MCF 10A (cell line): ENCODE measurements around the gene KLHDC7B. TPM values are rescaled to one million over a fixed set of nuclear protein-coding genes. Genes with fewer than 3 reads are reported as not detected.
A peak's percentile ranks its signal among the peaks of the same experiment; 100 is the strongest.
"Not testable (repeated sequence)": the region's sequence is repeated elsewhere in the genome, so short reads cannot be mapped to it uniquely, and the experiment has no call there.

Experiments used
- BruUV-seq: library from RNA; stranded (reverse); fragments of 400-500 nt; replicated peaks from 2 replicates; lab custom pipeline; 2021; lab: Mats Ljungman, UMichigan
- CTCF ChIA-PET: fragments of 300-600 bp; sonication (Branson Sonifier 250); formaldehyde crosslinking; extraction: SDS; loops from one replicate; lab custom pipeline; 2021; ENCODE audit warnings: antibody characterized with exemption, inconsistent platforms; lab: Yijun Ruan, JAX
- POLR2A ChIA-PET: fragments of 300-600, 350-650 bp; sonication (Branson Sonifier 250); formaldehyde crosslinking; extraction: SDS; loops from one replicate; lab custom pipeline; 2020; ENCODE audit warnings: antibody characterized with exemption, inconsistent platforms; lab: Yijun Ruan, JAX
- DNase-seq: peaks from one replicate; pipeline ENCODE4 v3.0.0-alpha.2; 2018; ENCODE audit not compliant: unreplicated experiment
- H3K27ac Mint-ChIP-seq: one replicate; pipeline ENCODE4 v1.8.0; 2022; ENCODE audit warnings: mild to moderate bottlenecking, low read depth, mixed read lengths; ENCODE audit not compliant: unreplicated experiment
- H3K27me3 Mint-ChIP-seq: one replicate; pipeline ENCODE4 v1.8.0; 2022; ENCODE audit warnings: mixed read lengths; ENCODE audit not compliant: insufficient read depth, unreplicated experiment
- H3K36me3 Mint-ChIP-seq: one replicate; pipeline ENCODE4 v1.8.0; 2022; ENCODE audit warnings: mild to moderate bottlenecking, moderate library complexity, mixed read lengths; ENCODE audit not compliant: insufficient read depth, unreplicated experiment
- H3K4me1 Mint-ChIP-seq: one replicate; pipeline ENCODE4 v1.8.0; 2022; ENCODE audit warnings: mixed read lengths; ENCODE audit not compliant: insufficient read depth, unreplicated experiment
- H3K4me3 Mint-ChIP-seq: one replicate; pipeline ENCODE4 v1.8.0; 2022; ENCODE audit warnings: mild to moderate bottlenecking, moderate library complexity, mixed read lengths; ENCODE audit not compliant: unreplicated experiment
- H3K9me3 Mint-ChIP-seq: one replicate; pipeline ENCODE4 v1.8.0; 2022; ENCODE audit warnings: mixed read lengths; ENCODE audit not compliant: unreplicated experiment
- CTCF ChIP-seq: fragments of 200-600 bp; IDR thresholded peaks from one replicate; pipeline ENCODE4 v1.8.0; 2022; ENCODE audit warnings: antibody characterized with exemption, mild to moderate bottlenecking; ENCODE audit not compliant: unreplicated experiment
- intact Hi-C: fragments of 100-400 bp; cut with micrococcal nuclease; formaldehyde crosslinking; loops from 2 replicates; pipeline ENCODE4 v1.14.1; 2022
- total RNA-seq: library from RNA; stranded (reverse); gene quantifications from 2 replicates; pipeline ENCODE4 v1.2.3, GENCODE V29; 2022

The KLHDC7B gene
- total RNA-seq, 1 experiment from 2014 or later, result 0.98 TPM

- H3K27ac Mint-ChIP-seq, result no peak overlapping the region
- TSS peak; percentile 10 for BruUV-seq
Measured at GRCh38 chr22:50517495-50518260, 28.0 kb upstream of the KLHDC7B start.

GRCh38 chr22:50518606-50519005 lies 27.1 kb upstream of the KLHDC7B start:
- H3K36me3 Mint-ChIP-seq, result peaks cover 28% of the 10 kb centered on the region
- intact Hi-C loops, result no loop called here
- no TSS peak for BruUV-seq
- DNase-seq, result no peak
- no peaks in the 10 kb centered on the region for H3K4me1 Mint-ChIP-seq
- H3K27ac Mint-ChIP-seq, result no peak overlapping the region
- POLR2A ChIA-PET, result interaction anchor here (1.1 to 1.5 kb wide), 2 partner anchors 11 to 44 kb away, joined by 3 to 4 read pairs; partner anchors contain the start of genes SYCE3 and TYMP
- TF ChIP-seq CTCF, result no peak
- no peaks in the 10 kb centered on the region for H3K9me3 Mint-ChIP-seq
- H3K4me3 Mint-ChIP-seq, result no peak overlapping the region
- H3K27me3 Mint-ChIP-seq, result no peaks in the 10 kb centered on the region
- CTCF ChIA-PET, result interaction anchor here (0.6 kb wide), 1 partner anchor 94 kb away, joined by 4 read pairs; no protein-coding TSS in a partner anchor

More at GRCh38 chr22:50517495-50518260, 28.0 kb upstream of the KLHDC7B start:
- H3K9me3 Mint-ChIP-seq, result no peaks in the 10 kb centered on the region
- no peaks in the 10 kb centered on the region for H3K4me1 Mint-ChIP-seq
- H3K36me3 Mint-ChIP-seq, result peaks cover 31% of the 10 kb centered on the region
- intact Hi-C loops, result no loop called here
- H3K4me3 Mint-ChIP-seq, result no peak overlapping the region
- no peaks in the 10 kb centered on the region for H3K27me3 Mint-ChIP-seq
- no peak for TF ChIP-seq CTCF
- DNase-seq, result no peak
- ChIA-PET CTCF (interaction anchor here (0.5 kb wide), 1 partner anchor 102 kb away, joined by 4 read pairs; no protein-coding TSS in a partner anchor), POLR2A (interaction anchor here (0.7 kb wide), 1 partner anchor 10 kb away, joined by 3 read pairs; the partner anchor contains the start of genes LMF2 and NCAPH2)

GRCh38 chr22:50519151-50519550 lies 26.5 kb upstream of the KLHDC7B start:
- peaks cover 33% of the 10 kb centered on the region for H3K36me3 Mint-ChIP-seq
- ChIA-PET CTCF (interaction anchor here (0.6 to 0.7 kb wide), 2 partner anchors 94 to 102 kb away, joined by 3 to 4 read pairs; no protein-coding TSS in a partner anchor), POLR2A (interaction anchor here (1.1 to 1.5 kb wide), 2 partner anchors 11 to 44 kb away, joined by 3 to 4 read pairs; partner anchors contain the start of genes SYCE3 and TYMP)
- no peaks in the 10 kb centered on the region for H3K27me3 Mint-ChIP-seq
- H3K27ac Mint-ChIP-seq, result no peak overlapping the region
- no peak for DNase-seq
- no peak overlapping the region for H3K4me3 Mint-ChIP-seq
- H3K4me1 Mint-ChIP-seq, result no peaks in the 10 kb centered on the region
- BruUV-seq, result no TSS peak
- no peaks in the 10 kb centered on the region for H3K9me3 Mint-ChIP-seq
- intact Hi-C loops, result no loop called here
- TF ChIP-seq CTCF, result no peak

- CTCF ChIA-PET, H3K27ac Mint-ChIP-seq, H3K4me3 Mint-ChIP-seq, BruUV-seq, DNase-seq, H3K9me3 Mint-ChIP-seq, POLR2A ChIA-PET, H3K4me1 Mint-ChIP-seq, intact Hi-C loops, H3K27me3 Mint-ChIP-seq: not testable (repeated sequence)
- H3K36me3 Mint-ChIP-seq, result peaks cover 43% of the 10 kb centered on the region
Measured at GRCh38 chr22:50520184-50520583, 25.5 kb upstream of the KLHDC7B start.
